ENCODE results near the gene PNPLA6. TPM values are rescaled to one million over a fixed set of nuclear protein-coding genes. Genes with fewer than 3 reads are reported as not detected.

PNPLA6 gene
- total and polyA plus RNA-seq, 2 of the 4 experiments (the other 2 are of a cell fraction), result 17.9 to 52.7 TPM

DNA sequence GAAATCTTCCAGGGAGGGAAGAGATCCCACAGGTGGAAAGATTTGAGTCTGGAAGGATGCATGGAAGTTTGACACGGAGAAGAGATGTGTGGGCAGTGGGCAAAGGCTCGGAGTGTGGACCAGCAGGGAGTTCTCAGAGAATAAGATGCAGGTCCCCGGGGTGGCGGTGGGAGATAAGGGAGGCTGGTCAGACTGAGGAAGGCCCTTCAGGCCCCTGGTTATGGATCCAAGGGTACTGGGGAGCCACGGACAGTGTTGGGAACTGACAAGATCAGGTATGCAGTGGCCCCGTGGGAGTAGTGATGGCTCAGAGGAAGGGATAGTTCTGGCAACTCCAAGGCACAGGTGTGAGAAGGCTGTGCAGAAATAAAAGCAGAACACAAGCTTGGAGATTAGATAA lies 62.7 kb downstream of the PNPLA6 start:
- CTCF ChIA-PET, result interaction anchor here (1.0 kb wide), 1 partner anchor 244 kb away, joined by 3 read pairs; no protein-coding TSS in a partner anchor
- dilution Hi-C loops (cut with HindIII; ENCODE audit: low sequenced_read_pairs, unreplicated experiment), result no loop called here
- Histone ChIP-seq H3K4ac (ENCODE audit: low read depth, low read length) (no peak overlapping the region), H3K36me3 (ENCODE audit: control insufficient read depth, insufficient read depth, low read length) (no peaks in the 10 kb centered on the region), H2BK20ac (ENCODE audit: low read depth, low read length) (no peak overlapping the region), H3K56ac (ENCODE audit: extremely low read depth, insufficient read depth, low read length) (no peak overlapping the region), H2BK15ac (ENCODE audit: low read depth, low read length) (no peak overlapping the region), H4K8ac (ENCODE audit: low read depth in 2 of 2, low read length in 2 of 2) (no peak overlapping the region), H3K9ac (ENCODE audit: low read depth, low read length) (no peak overlapping the region), H2AFZ (replicated peaks; ENCODE audit: low read length, poor library complexity) (no peak overlapping the region), H3K79me1 (ENCODE audit: low read depth in 1 of 2, low read length in 2 of 2) (no peaks in the 10 kb centered on the region), H2BK5ac (ENCODE audit: low read depth, low read length, poor library complexity, severe bottlenecking) (no peak overlapping the region), H3K14ac (replicated peaks; ENCODE audit: low read depth, low read length) (no peak overlapping the region), H2BK120ac (ENCODE audit: low read depth, low read length) (no peak overlapping the region), H2AK5ac (ENCODE audit: low read depth, low read length) (no peak overlapping the region), H4K20me1 (ENCODE audit: insufficient read depth, low read length) (no peaks in the 10 kb centered on the region), H3K18ac (ENCODE audit: low read depth, low read length) (no peak overlapping the region), H4K91ac (ENCODE audit: insufficient read depth, low read depth, low read length) (no peak overlapping the region), H3K23ac (ENCODE audit: low read depth, low read length) (no peak overlapping the region), H3K9me3 (ENCODE audit: control insufficient read depth, insufficient read depth, low read length) (no peaks in the 10 kb centered on the region), H3K4me1 (ENCODE audit: control insufficient read depth, insufficient read depth, low read length) (no peaks in the 10 kb centered on the region), H3K27ac (ENCODE audit: insufficient read depth, low read length) (no peak overlapping the region), H4K5ac (ENCODE audit: low read depth, low read length) (no peak overlapping the region), H3K4me2 (ENCODE audit: low read depth, low read length) (no peak overlapping the region), H3K4me3 (ENCODE audit: insufficient read depth, low read depth, low read length) (no peak overlapping the region), H2AK9ac (replicated peaks; ENCODE audit: low read depth, low read length, poor library complexity) (no peak overlapping the region), H3K27me3 (ENCODE audit: control insufficient read depth, insufficient read depth, low read length) (peaks cover 39% of the 10 kb centered on the region), H3K9me1 (ENCODE audit: insufficient read depth, low read length) (no peaks in the 10 kb centered on the region)
- BruUV-seq (replicated peaks), result no TSS peak
- DNase-seq (no peak), ATAC-seq (ENCODE audit: low read depth) (no peak)
- WGBS, 2 experiments (ENCODE audit: extremely low coverage in 2 of 2, insufficient read length in 1 of 2), result 70% methylated on average over 4 of the region's 6 CpGs; no CpG with 5 or more reads in 1 of the 2 experiments
- intact Hi-C loops (cut with micrococcal nuclease), result no loop called here
- POLR2A ChIA-PET (ENCODE audit: unreplicated experiment), result no interaction called here
- in situ Hi-C loops (cut with MboI; ENCODE audit: low sequenced_read_pairs), result no loop called here
- TF ChIP-seq RAD21 (IDR thresholded peaks at IDR 0.05; ENCODE audit: low read length), result no peak
- TF ChIP-seq SMC3 (IDR thresholded peaks at IDR 0.05; ENCODE audit: low read depth, low read length), result no peak
- TF ChIP-seq, protein P1, sequence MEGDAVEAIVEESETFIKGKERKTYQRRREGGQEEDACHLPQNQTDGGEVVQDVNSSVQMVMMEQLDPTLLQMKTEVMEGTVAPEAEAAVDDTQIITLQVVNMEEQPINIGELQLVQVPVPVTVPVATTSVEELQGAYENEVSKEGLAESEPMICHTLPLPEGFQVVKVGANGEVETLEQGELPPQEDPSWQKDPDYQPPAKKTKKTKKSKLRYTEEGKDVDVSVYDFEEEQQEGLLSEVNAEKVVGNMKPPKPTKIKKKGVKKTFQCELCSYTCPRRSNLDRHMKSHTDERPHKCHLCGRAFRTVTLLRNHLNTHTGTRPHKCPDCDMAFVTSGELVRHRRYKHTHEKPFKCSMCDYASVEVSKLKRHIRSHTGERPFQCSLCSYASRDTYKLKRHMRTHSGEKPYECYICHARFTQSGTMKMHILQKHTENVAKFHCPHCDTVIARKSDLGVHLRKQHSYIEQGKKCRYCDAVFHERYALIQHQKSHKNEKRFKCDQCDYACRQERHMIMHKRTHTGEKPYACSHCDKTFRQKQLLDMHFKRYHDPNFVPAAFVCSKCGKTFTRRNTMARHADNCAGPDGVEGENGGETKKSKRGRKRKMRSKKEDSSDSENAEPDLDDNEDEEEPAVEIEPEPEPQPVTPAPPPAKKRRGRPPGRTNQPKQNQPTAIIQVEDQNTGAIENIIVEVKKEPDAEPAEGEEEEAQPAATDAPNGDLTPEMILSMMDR (conservative IDR thresholded peaks at IDR 0.05; ENCODE audit: low read depth, low read length), result no peak
- no peak for TF ChIP-seq CHD1 (IDR thresholded peaks at IDR 0.05; ENCODE audit: low read depth, low read length)
- no peak for TF ChIP-seq NFE2L2 (IDR thresholded peaks at IDR 0.05; ENCODE audit: low read depth, low read length)
- TF ChIP-seq RCOR1 (IDR thresholded peaks at IDR 0.05; ENCODE audit: insufficient replicate concordance, low read length), result no peak
- TF ChIP-seq MAZ (IDR thresholded peaks at IDR 0.05; ENCODE audit: borderline replicate concordance, low read depth, low read length), result no peak
- TF ChIP-seq CEBPB (IDR thresholded peaks at IDR 0.05; ENCODE audit: low read depth, low read length), result no peak
- TF ChIP-seq, protein P2, sequence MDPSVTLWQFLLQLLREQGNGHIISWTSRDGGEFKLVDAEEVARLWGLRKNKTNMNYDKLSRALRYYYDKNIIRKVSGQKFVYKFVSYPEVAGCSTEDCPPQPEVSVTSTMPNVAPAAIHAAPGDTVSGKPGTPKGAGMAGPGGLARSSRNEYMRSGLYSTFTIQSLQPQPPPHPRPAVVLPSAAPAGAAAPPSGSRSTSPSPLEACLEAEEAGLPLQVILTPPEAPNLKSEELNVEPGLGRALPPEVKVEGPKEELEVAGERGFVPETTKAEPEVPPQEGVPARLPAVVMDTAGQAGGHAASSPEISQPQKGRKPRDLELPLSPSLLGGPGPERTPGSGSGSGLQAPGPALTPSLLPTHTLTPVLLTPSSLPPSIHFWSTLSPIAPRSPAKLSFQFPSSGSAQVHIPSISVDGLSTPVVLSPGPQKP (IDR thresholded peaks at IDR 0.05; ENCODE audit: borderline replicate concordance, low read depth, low read length), result no peak
- TF ChIP-seq MAFK (IDR thresholded peaks at IDR 0.05; ENCODE audit: low read depth, low read length), result no peak
- TF ChIP-seq BHLHE40 (IDR thresholded peaks at IDR 0.05; ENCODE audit: low read depth, low read length), result no peak
- TF ChIP-seq POLR2A (IDR thresholded peaks at IDR 0.05; ENCODE audit: low read depth, low read length), result no peak
- TF ChIP-seq FOS (IDR thresholded peaks at IDR 0.05; ENCODE audit: low read depth, low read length), result no peak
- TF ChIP-seq MXI1 (IDR thresholded peaks at IDR 0.05; ENCODE audit: borderline replicate concordance, low read depth, low read length), result no peak
- no peak for TF ChIP-seq RFX5 (IDR thresholded peaks at IDR 0.05; ENCODE audit: low read depth, low read length)
- TF ChIP-seq, protein P3, sequence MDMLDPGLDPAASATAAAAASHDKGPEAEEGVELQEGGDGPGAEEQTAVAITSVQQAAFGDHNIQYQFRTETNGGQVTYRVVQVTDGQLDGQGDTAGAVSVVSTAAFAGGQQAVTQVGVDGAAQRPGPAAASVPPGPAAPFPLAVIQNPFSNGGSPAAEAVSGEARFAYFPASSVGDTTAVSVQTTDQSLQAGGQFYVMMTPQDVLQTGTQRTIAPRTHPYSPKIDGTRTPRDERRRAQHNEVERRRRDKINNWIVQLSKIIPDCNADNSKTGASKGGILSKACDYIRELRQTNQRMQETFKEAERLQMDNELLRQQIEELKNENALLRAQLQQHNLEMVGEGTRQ (IDR thresholded peaks at IDR 0.05; ENCODE audit: low read depth, low read length), result no peak
